ENCODE measurements around the gene RBM28. TPM values are rescaled to one million over a fixed set of nuclear protein-coding genes. Genes with fewer than 3 reads are reported as not detected.
"Not testable (repeated sequence)": the region's sequence is repeated elsewhere in the genome, so short reads cannot be mapped to it uniquely, and the experiment has no call there.

RBM28 gene
- total RNA-seq, 2 donors from 2014 or later, result 30.4 to 46.6 TPM

GRCh38 chr7:128303133-128303532, 40.6 kb downstream of the RBM28 start:
- Mint-ChIP-seq H3K27ac (no peak overlapping the region), H3K4me1 (no peaks in the 10 kb centered on the region), H3K9me3 (no peaks in the 10 kb centered on the region), H3K27me3 (no peaks in the 10 kb centered on the region), H3K36me3 (ENCODE audit: low read depth) (peaks cover 45% of the 10 kb centered on the region), H3K4me3 (no peak overlapping the region)
- no peak for ATAC-seq (replicated peaks)

- Mint-ChIP-seq H3K4me3 (no peak overlapping the region), H3K27me3 (no peaks in the 10 kb centered on the region), H3K9me3 (no peaks in the 10 kb centered on the region), H3K36me3 (ENCODE audit: low read depth) (peaks cover 35% of the 10 kb centered on the region), H3K4me1 (no peaks in the 10 kb centered on the region), H3K27ac (no peak overlapping the region)
- ATAC-seq (replicated peaks), result no peak
Measured at GRCh38 chr7:128302139-128302538, 41.6 kb downstream of the RBM28 start.

GRCh38 chr7:128299109-128299607, 44.5 kb downstream of the RBM28 start:
- ATAC-seq (replicated peaks), result no peak
- no peak overlapping the region for H3K4me3 Mint-ChIP-seq
- peaks cover 18% of the 10 kb centered on the region for H3K36me3 Mint-ChIP-seq (ENCODE audit: low read depth)
- no peaks in the 10 kb centered on the region for H3K27me3 Mint-ChIP-seq
- no peaks in the 10 kb centered on the region for H3K9me3 Mint-ChIP-seq
- no peak overlapping the region for H3K27ac Mint-ChIP-seq
- H3K4me1 Mint-ChIP-seq, result no peaks in the 10 kb centered on the region

- H3K36me3 Mint-ChIP-seq (ENCODE audit: low read depth), result peaks cover 15% of the 10 kb centered on the region
- H3K27me3 Mint-ChIP-seq; H3K4me3 Mint-ChIP-seq; ATAC-seq (replicated peaks); H3K4me1 Mint-ChIP-seq; H3K9me3 Mint-ChIP-seq; H3K27ac Mint-ChIP-seq: not testable (repeated sequence)
Measured at GRCh38 chr7:128298004-128298403, 45.7 kb downstream of the RBM28 start.

- ATAC-seq (replicated peaks), result no peak
- Mint-ChIP-seq H3K4me3 (no peak overlapping the region), H3K27ac (no peak overlapping the region), H3K27me3 (no peaks in the 10 kb centered on the region), H3K9me3 (no peaks in the 10 kb centered on the region), H3K4me1 (no peaks in the 10 kb centered on the region), H3K36me3 (ENCODE audit: low read depth) (peaks cover 8% of the 10 kb centered on the region)
Measured at GRCh38 chr7:128287556-128287955, 56.2 kb downstream of the RBM28 start.

GRCh38 chr7:128284102-128284501, 59.6 kb downstream of the RBM28 start:
- Mint-ChIP-seq H3K27me3 (no peaks in the 10 kb centered on the region), H3K4me3 (no peak overlapping the region), H3K4me1 (no peaks in the 10 kb centered on the region), H3K36me3 (ENCODE audit: low read depth) (no peaks in the 10 kb centered on the region), H3K9me3 (peaks cover 5% of the 10 kb centered on the region), H3K27ac (no peak overlapping the region)
- no peak for ATAC-seq (replicated peaks)

GRCh38 chr7:128281605-128282380, 61.9 kb downstream of the RBM28 start:
- no peaks in the 10 kb centered on the region for H3K4me1 Mint-ChIP-seq
- H3K36me3 Mint-ChIP-seq (ENCODE audit: low read depth), result no peaks in the 10 kb centered on the region
- no peaks in the 10 kb centered on the region for H3K27me3 Mint-ChIP-seq
- H3K27ac Mint-ChIP-seq, result no peak overlapping the region
- peaks cover 5% of the 10 kb centered on the region for H3K9me3 Mint-ChIP-seq
- ATAC-seq (replicated peaks), result no peak
- H3K4me3 Mint-ChIP-seq, result no peak overlapping the region

GRCh38 chr7:128280451-128280850, 63.3 kb downstream of the RBM28 start:
- not testable (repeated sequence) for H3K9me3 Mint-ChIP-seq

GRCh38 chr7:128279124-128279713, 64.5 kb downstream of the RBM28 start:
- H3K9me3 Mint-ChIP-seq, result peaks cover 5% of the 10 kb centered on the region
- no peaks in the 10 kb centered on the region for H3K4me1 Mint-ChIP-seq
- H3K27me3 Mint-ChIP-seq, result no peaks in the 10 kb centered on the region
- no peak overlapping the region for H3K4me3 Mint-ChIP-seq
- H3K36me3 Mint-ChIP-seq (ENCODE audit: low read depth), result no peaks in the 10 kb centered on the region
- no peak for ATAC-seq (replicated peaks)
- H3K27ac Mint-ChIP-seq, result no peak overlapping the region

More at GRCh38 chr7:128280451-128280850, 63.3 kb downstream of the RBM28 start:
- not testable (repeated sequence) for H3K36me3 Mint-ChIP-seq (ENCODE audit: low read depth); H3K27ac Mint-ChIP-seq; H3K4me3 Mint-ChIP-seq; ATAC-seq (replicated peaks); H3K4me1 Mint-ChIP-seq; H3K27me3 Mint-ChIP-seq

- Mint-ChIP-seq H3K4me1 (no peaks in the 10 kb centered on the region), H3K27me3 (no peaks in the 10 kb centered on the region), H3K4me3 (no peak overlapping the region), H3K27ac (no peak overlapping the region), H3K36me3 (ENCODE audit: low read depth) (no peaks in the 10 kb centered on the region), H3K9me3 (peaks cover 5% of the 10 kb centered on the region)
- ATAC-seq (replicated peaks), result no peak
Measured at GRCh38 chr7:128278366-128278765, 65.3 kb downstream of the RBM28 start.

- Mint-ChIP-seq H3K9me3 (peaks cover 5% of the 10 kb centered on the region), H3K4me1 (no peaks in the 10 kb centered on the region), H3K27ac (no peak overlapping the region), H3K36me3 (ENCODE audit: low read depth) (no peaks in the 10 kb centered on the region), H3K4me3 (no peak overlapping the region), H3K27me3 (peaks cover 9% of the 10 kb centered on the region)
- no peak for ATAC-seq (replicated peaks)
Measured at GRCh38 chr7:128275681-128276080, 68.0 kb downstream of the RBM28 start.

- H3K9me3 Mint-ChIP-seq, result peaks cover 3% of the 10 kb centered on the region
Measured at GRCh38 chr7:128274884-128275603, 68.7 kb downstream of the RBM28 start.

GRCh38 chr7:128274246-128274883, 69.3 kb downstream of the RBM28 start:
- no peaks in the 10 kb centered on the region for H3K36me3 Mint-ChIP-seq (ENCODE audit: low read depth)
- H3K4me3 Mint-ChIP-seq, result no peak overlapping the region
- no peaks in the 10 kb centered on the region for H3K9me3 Mint-ChIP-seq
- peaks cover 14% of the 10 kb centered on the region for H3K27me3 Mint-ChIP-seq
- H3K4me1 Mint-ChIP-seq, result no peaks in the 10 kb centered on the region
- no peak overlapping the region for H3K27ac Mint-ChIP-seq
- ATAC-seq (replicated peaks), result no peak

More at GRCh38 chr7:128274884-128275603, 68.7 kb downstream of the RBM28 start:
- Mint-ChIP-seq H3K27ac (no peak overlapping the region), H3K27me3 (peaks cover 9% of the 10 kb centered on the region), H3K4me3 (no peak overlapping the region), H3K36me3 (ENCODE audit: low read depth) (no peaks in the 10 kb centered on the region), H3K4me1 (no peaks in the 10 kb centered on the region)
- no peak for ATAC-seq (replicated peaks)

GRCh38 chr7:128271942-128272481, 71.7 kb downstream of the RBM28 start:
- H3K27me3 Mint-ChIP-seq, result peaks cover 33% of the 10 kb centered on the region
- H3K9me3 Mint-ChIP-seq, result no peaks in the 10 kb centered on the region
- no peaks in the 10 kb centered on the region for H3K36me3 Mint-ChIP-seq (ENCODE audit: low read depth)
- ATAC-seq (replicated peaks), result no peak
- H3K4me1 Mint-ChIP-seq, result no peaks in the 10 kb centered on the region
- no peak overlapping the region for H3K27ac Mint-ChIP-seq
- no peak overlapping the region for H3K4me3 Mint-ChIP-seq
